ENCODE results near the gene WDTC1. TPM values are rescaled to one million over a fixed set of nuclear protein-coding genes. Genes with fewer than 3 reads are reported as not detected.

Gene WDTC1
- total and polyA plus RNA-seq, 9 of the 15 experiments (the other 6 are each of a cell fraction or from before 2014, with no cell fraction given) = 0.18 to 32.3 (median 8.8) TPM

DNA sequence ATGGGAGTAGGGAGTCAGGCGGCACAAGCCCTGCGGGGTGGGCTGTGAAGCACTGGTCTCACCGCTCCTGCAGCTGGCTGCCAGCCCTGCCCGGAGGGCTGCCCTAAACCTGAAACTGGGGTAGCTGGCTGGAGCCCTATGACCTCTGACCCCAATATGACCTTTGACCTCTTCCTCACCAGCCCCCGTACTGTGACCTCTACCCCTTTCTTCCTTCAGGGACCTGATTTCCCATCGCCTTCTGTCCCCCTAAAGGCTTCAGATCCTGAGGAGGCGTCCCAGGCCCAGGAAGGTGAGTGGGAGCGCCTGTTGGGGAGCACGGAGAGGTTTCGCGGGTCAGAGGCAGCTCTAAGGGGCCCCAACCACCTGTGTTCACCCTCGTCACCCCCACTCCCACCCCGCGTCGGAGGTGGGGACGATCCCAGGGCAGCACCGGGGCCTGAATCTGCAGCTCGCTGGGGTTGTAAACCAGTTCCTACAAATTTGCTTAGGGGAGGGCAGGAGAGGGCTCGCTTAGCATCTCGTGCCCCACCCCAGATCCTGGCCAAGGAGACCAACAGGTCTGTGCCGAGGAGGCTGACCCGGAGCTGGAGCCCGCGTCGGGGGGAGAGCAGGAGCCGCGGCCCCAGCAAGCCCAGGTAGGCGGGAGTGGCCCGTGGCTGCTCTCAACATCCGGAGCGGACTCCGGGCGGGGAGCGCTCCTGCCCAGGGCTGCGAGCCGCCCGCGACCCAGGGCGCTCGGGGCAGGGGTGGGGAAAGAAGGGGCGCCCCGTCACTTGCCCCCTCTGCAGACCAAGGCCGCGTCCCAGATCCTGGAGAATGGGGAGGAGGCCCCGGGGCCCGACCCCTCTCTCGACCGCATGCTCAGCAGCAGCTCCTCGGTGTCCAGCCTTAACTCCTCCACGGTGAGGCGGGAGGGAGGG lies 114.7 kb downstream of the WDTC1 start (continued):
- TF ChIP-seq RBM14 (IDR thresholded peaks at IDR 0.05; ENCODE audit: borderline replicate concordance, insufficient read depth, low read depth, low read length) (no peak), PHB2 (IDR thresholded peaks at IDR 0.05; ENCODE audit: low read depth) (no peak), NFIC (IDR thresholded peaks at IDR 0.05) (no peak), ZNF12 (CRISPR knock-in tag; IDR thresholded peaks at IDR 0.05) (no peak), RBM39 (optimal IDR thresholded peaks at IDR 0.05; ENCODE audit: low read depth, low read length) (peak; percentile 52), HNRNPLL (IDR thresholded peaks at IDR 0.05; ENCODE audit: low read depth, low read length, poor library complexity, severe bottlenecking) (no peak), HMG20A (CRISPR knock-in tag; conservative IDR thresholded peaks at IDR 0.05) (no peak), E2F6 (IDR thresholded peaks at IDR 0.05; ENCODE audit: borderline replicate concordance in 1 of 2, extremely low read depth in 1 of 2, insufficient read depth in 1 of 2, insufficient read length in 1 of 2, low read depth in 1 of 2, low read length in 1 of 2, poor library complexity in 1 of 2, severe bottlenecking in 1 of 2) (peak; percentile 43 to 84), KDM5B (IDR thresholded peaks at IDR 0.05; ENCODE audit: insufficient replicate concordance, low read depth, low read length) (no peak), ZKSCAN3 (CRISPR knock-in tag; IDR thresholded peaks at IDR 0.05) (no peak), ESRRA (IDR thresholded peaks at IDR 0.05; ENCODE audit: borderline replicate concordance, low read depth) (peak; percentile 51; the same call in 1 of the 2 replicates), SRSF7 (optimal IDR thresholded peaks at IDR 0.05; ENCODE audit: low read depth, low read length) (no peak), CXXC5 (CRISPR knock-in tag; IDR thresholded peaks at IDR 0.05) (peak; percentile 21; the same call in 1 of the 2 replicates), CBX3 (IDR thresholded peaks at IDR 0.05; ENCODE audit: borderline replicate concordance in 1 of 2, low read length in 2 of 2) (0 out of 3 replicates have a peak, but pooled peaks of 1 of the 2 experiments have one; percentile 25), POLR2G (IDR thresholded peaks at IDR 0.05; ENCODE audit: low read depth, low read length) (peak; percentile 57; the same call in 1 of the 2 replicates), ZNF75A (CRISPR knock-in tag; IDR thresholded peaks at IDR 0.05) (no peak), ZNF253 (CRISPR knock-in tag; conservative IDR thresholded peaks at IDR 0.05) (no peak)
- TF ChIP-seq, protein P1, sequence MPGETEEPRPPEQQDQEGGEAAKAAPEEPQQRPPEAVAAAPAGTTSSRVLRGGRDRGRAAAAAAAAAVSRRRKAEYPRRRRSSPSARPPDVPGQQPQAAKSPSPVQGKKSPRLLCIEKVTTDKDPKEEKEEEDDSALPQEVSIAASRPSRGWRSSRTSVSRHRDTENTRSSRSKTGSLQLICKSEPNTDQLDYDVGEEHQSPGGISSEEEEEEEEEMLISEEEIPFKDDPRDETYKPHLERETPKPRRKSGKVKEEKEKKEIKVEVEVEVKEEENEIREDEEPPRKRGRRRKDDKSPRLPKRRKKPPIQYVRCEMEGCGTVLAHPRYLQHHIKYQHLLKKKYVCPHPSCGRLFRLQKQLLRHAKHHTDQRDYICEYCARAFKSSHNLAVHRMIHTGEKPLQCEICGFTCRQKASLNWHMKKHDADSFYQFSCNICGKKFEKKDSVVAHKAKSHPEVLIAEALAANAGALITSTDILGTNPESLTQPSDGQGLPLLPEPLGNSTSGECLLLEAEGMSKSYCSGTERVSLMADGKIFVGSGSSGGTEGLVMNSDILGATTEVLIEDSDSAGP (CRISPR knock-in tag; IDR thresholded peaks at IDR 0.05) = 0 out of 2 replicates have a peak, but pooled peaks have one; percentile 45
- TF ChIP-seq, protein P2, sequence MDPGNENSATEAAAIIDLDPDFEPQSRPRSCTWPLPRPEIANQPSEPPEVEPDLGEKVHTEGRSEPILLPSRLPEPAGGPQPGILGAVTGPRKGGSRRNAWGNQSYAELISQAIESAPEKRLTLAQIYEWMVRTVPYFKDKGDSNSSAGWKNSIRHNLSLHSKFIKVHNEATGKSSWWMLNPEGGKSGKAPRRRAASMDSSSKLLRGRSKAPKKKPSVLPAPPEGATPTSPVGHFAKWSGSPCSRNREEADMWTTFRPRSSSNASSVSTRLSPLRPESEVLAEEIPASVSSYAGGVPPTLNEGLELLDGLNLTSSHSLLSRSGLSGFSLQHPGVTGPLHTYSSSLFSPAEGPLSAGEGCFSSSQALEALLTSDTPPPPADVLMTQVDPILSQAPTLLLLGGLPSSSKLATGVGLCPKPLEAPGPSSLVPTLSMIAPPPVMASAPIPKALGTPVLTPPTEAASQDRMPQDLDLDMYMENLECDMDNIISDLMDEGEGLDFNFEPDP (CRISPR knock-in tag; IDR thresholded peaks at IDR 0.05) = no peak
- TF ChIP-seq, protein P3, sequence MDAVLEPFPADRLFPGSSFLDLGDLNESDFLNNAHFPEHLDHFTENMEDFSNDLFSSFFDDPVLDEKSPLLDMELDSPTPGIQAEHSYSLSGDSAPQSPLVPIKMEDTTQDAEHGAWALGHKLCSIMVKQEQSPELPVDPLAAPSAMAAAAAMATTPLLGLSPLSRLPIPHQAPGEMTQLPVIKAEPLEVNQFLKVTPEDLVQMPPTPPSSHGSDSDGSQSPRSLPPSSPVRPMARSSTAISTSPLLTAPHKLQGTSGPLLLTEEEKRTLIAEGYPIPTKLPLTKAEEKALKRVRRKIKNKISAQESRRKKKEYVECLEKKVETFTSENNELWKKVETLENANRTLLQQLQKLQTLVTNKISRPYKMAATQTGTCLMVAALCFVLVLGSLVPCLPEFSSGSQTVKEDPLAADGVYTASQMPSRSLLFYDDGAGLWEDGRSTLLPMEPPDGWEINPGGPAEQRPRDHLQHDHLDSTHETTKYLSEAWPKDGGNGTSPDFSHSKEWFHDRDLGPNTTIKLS (IDR thresholded peaks at IDR 0.05; ENCODE audit: borderline replicate concordance, low read depth) = peak; percentile 54; the same call in 1 of the 2 replicates

Measured in K562 (cell line).